Panc1 (cell line): ENCODE results near the gene INO80D. TPM values are rescaled to one million over a fixed set of nuclear protein-coding genes. Genes with fewer than 3 reads are reported as not detected.

Experiments
- ATAC-seq: fragments of 200-7000 bp; cut with Tn5 transposase; 2 replicates; pipeline ENCODE4 v1.9.1; 2020; ENCODE audit warnings: mild to moderate bottlenecking, moderate library complexity
- BruUV-seq: library from RNA; stranded (reverse); fragments of 400-500 nt; replicated peaks from 2 replicates; lab custom pipeline; 2021; lab: Mats Ljungman, UMichigan
- CTCF ChIA-PET: fragments of 300-600 bp; sonication (Branson Sonifier 250); formaldehyde crosslinking; loops from one replicate; lab custom pipeline; 2022; ENCODE audit warnings: antibody characterized with exemption; lab: Charles Lee
- POLR2A ChIA-PET: fragments of 300-600 bp; sonication (Branson Sonifier 250); formaldehyde crosslinking; loops from one replicate; lab custom pipeline; 2022; ENCODE audit warnings: antibody characterized with exemption; lab: Charles Lee
- DNase-seq: peaks from one replicate; pipeline ENCODE4 v3.0.0-alpha.2; 2010; ENCODE audit warnings: low read depth, low spot score
- H3K27ac ChIP-seq: 2 replicates; pipeline ENCODE4 v1.5.1; 2011; ENCODE audit warnings: mild to moderate bottlenecking, low read length, inconsistent platforms
- H3K27me3 ChIP-seq: fragments of 200-500 bp; sonication (Bioruptor generic); 2 replicates; pipeline ENCODE4 v1.6.0; 2014; ENCODE audit warnings: low read length, inconsistent platforms; ENCODE audit not compliant: control insufficient read depth, insufficient read depth
- H3K36me3 ChIP-seq: fragments of 200-500 bp; sonication (Bioruptor generic); 2 replicates; pipeline ENCODE4 v1.5.1; 2014; ENCODE audit warnings: inconsistent platforms, mild to moderate bottlenecking, low read length, moderate library complexity; ENCODE audit not compliant: control insufficient read depth, insufficient read depth
- H3K4me1 ChIP-seq: 2 replicates; pipeline ENCODE4 v1.5.1; 2011; ENCODE audit warnings: inconsistent platforms, mild to moderate bottlenecking, low read length, moderate library complexity; ENCODE audit not compliant: control insufficient read depth, insufficient read depth
- H3K4me3 ChIP-seq, 2 experiments: 2 replicates each; pipeline ENCODE4 v1.5.1; 2011 to 2012; ENCODE audit warnings: low read depth in 2 of 2, low read length in 2 of 2, mild to moderate bottlenecking in 2 of 2, inconsistent platforms in 1 of 2, moderate library complexity in 1 of 2
- H3K9me3 ChIP-seq: fragments of 200-500 bp; sonication (Bioruptor generic); 2 replicates; pipeline ENCODE4 v1.5.1; 2014; ENCODE audit warnings: low read depth, mild to moderate bottlenecking, inconsistent platforms, low read length, moderate library complexity; ENCODE audit not compliant: control insufficient read depth, insufficient read depth
- POLR2AphosphoS5 ChIP-seq: IDR thresholded peaks from 2 replicates; pipeline ENCODE4 v1.6.1; 2012; ENCODE audit warnings: mild to moderate bottlenecking, low read depth, low read length, moderate library complexity
- REST ChIP-seq, 2 experiments: IDR thresholded peaks; 2 replicates each; pipeline ENCODE4 v1.6.1; 2011 to 2012; ENCODE audit warnings: low read depth in 2 of 2, control low read depth in 1 of 2, low read length in 1 of 2, mild to moderate bottlenecking in 1 of 2, moderate library complexity in 1 of 2; ENCODE audit not compliant: insufficient read depth in 1 of 2
- SIN3A ChIP-seq: IDR thresholded peaks from 2 replicates; pipeline ENCODE4 v1.6.1; 2012; ENCODE audit warnings: low read depth, mild to moderate bottlenecking, low read length, moderate library complexity, borderline replicate concordance; ENCODE audit not compliant: insufficient read depth
- TCF7L2 ChIP-seq: IDR thresholded peaks from 2 replicates; pipeline ENCODE4 v1.6.1; 2011; ENCODE audit warnings: mild to moderate bottlenecking, low read depth, low read length, inconsistent platforms
- in situ Hi-C: cut with HindIII; loops from 2 replicates; pipeline ENCODE4 v1.10.0; 2016; ENCODE audit warnings: low sequenced_read_pairs, low pct_unique_long_range_greater_than_20kb
- intact Hi-C: fragments of 100-400 bp; cut with micrococcal nuclease; formaldehyde crosslinking; loops from one replicate; pipeline ENCODE4 v1.10.0; 2022; ENCODE audit not compliant: unreplicated experiment
- total RNA-seq: library from RNA; stranded (reverse); gene quantifications from one replicate; pipeline ENCODE4 v1.2.1, GENCODE V29; 2021; ENCODE audit not compliant: unreplicated experiment
- TF ChIP-seq, protein P1 (sequence below): fragments of 450-650 bp; IDR thresholded peaks from 2 replicates; pipeline ENCODE4 v1.5.1; 2017; ENCODE audit warnings: mild to moderate bottlenecking

Gene INO80D
- total RNA-seq, 1 experiment from 2014 or later, result 17.9 TPM

- Histone ChIP-seq H3K4me1 (no peaks in the 10 kb centered on the region), H3K36me3 (no peaks in the 10 kb centered on the region), H3K27ac (no peak overlapping the region), H3K4me3 (no peak overlapping the region), H3K27me3 (no peaks in the 10 kb centered on the region), H3K9me3 (no peaks in the 10 kb centered on the region)
- CTCF ChIA-PET, result no interaction called here
- POLR2A ChIA-PET, result no interaction called here
- in situ Hi-C loops, result no loop called here
- no TSS peak for BruUV-seq
- DNase-seq (no peak), ATAC-seq (no peak)
- intact Hi-C loops, result no loop called here
- TF ChIP-seq REST (IDR thresholded peaks at IDR 0.05; ENCODE audit: insufficient read depth in 1 of 2, low read depth in 2 of 2, low read length in 1 of 2), result no peak
- no peak for TF ChIP-seq SIN3A
- TF ChIP-seq POLR2AphosphoS5, result no peak
- TF ChIP-seq, protein P1, sequence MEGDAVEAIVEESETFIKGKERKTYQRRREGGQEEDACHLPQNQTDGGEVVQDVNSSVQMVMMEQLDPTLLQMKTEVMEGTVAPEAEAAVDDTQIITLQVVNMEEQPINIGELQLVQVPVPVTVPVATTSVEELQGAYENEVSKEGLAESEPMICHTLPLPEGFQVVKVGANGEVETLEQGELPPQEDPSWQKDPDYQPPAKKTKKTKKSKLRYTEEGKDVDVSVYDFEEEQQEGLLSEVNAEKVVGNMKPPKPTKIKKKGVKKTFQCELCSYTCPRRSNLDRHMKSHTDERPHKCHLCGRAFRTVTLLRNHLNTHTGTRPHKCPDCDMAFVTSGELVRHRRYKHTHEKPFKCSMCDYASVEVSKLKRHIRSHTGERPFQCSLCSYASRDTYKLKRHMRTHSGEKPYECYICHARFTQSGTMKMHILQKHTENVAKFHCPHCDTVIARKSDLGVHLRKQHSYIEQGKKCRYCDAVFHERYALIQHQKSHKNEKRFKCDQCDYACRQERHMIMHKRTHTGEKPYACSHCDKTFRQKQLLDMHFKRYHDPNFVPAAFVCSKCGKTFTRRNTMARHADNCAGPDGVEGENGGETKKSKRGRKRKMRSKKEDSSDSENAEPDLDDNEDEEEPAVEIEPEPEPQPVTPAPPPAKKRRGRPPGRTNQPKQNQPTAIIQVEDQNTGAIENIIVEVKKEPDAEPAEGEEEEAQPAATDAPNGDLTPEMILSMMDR, result no peak
- TF ChIP-seq TCF7L2, result no peak
These were observed 10.9 kb downstream of the INO80D start for GRCh38 chr2:206075113-206075512.

DNA sequence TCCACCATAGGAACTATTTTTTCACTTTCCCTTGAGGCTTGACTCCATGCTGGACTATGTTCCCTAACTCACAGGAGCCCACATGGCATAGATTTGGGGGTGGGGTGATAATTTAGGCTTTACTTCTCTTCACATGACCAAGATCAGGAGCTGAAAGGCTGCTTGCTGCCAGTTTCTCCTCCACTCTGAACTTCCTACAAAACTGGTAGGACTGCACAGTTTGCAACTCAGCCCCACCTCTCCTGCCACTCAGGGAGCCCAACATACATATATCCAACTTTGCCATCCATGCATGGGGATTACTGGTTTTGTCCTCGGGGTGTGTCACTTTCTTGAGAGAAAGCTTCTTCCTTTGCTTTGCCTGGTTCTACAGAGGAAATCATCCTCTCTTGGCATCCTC is 14.2 kb downstream of the INO80D start:
- Histone ChIP-seq H3K9me3 (no peaks in the 10 kb centered on the region), H3K36me3 (no peaks in the 10 kb centered on the region), H3K27me3 (no peaks in the 10 kb centered on the region), H3K27ac (no peak overlapping the region), H3K4me1 (no peaks in the 10 kb centered on the region), H3K4me3 (no peak overlapping the region)
- TF ChIP-seq, protein P1, result no peak
- TF ChIP-seq REST (IDR thresholded peaks at IDR 0.05; ENCODE audit: insufficient read depth in 1 of 2, low read depth in 2 of 2, low read length in 1 of 2) (no peak), SIN3A (no peak), TCF7L2 (no peak), POLR2AphosphoS5 (no peak)
- ATAC-seq (no peak), DNase-seq (no peak)
- CTCF ChIA-PET, result no interaction called here
- BruUV-seq, result no TSS peak
- intact Hi-C loops, result no loop called here
- in situ Hi-C loops, result no loop called here
- POLR2A ChIA-PET, result no interaction called here
